Left lung (tissue), 10 donors: Measurements from ENCODE around the gene SYT8. TPM values are rescaled to one million over a fixed set of nuclear protein-coding genes. Genes with fewer than 3 reads are reported as not detected.
"Not testable (repeated sequence)": the region's sequence is repeated elsewhere in the genome, so short reads cannot be mapped to it uniquely, and the experiment has no call there.

Experiments
- ATAC-seq: fragments of 200-7000 bp; cut with Tn5 transposase; one replicate; pipeline ENCODE4 v1.9.1; 2020; ENCODE audit warnings: moderate library complexity
- DNase-seq, 4 donors: peaks; one replicate each; pipeline ENCODE4 v3.0.0-alpha.2; 2013 to 2020
- H3K27ac ChIP-seq, 2 donors: fragments of 200-600 bp; sonication (generic) in 1 of 2; one replicate each; pipeline versions ENCODE4 v1.5.0 to v1.8.0; 2020 to 2021
- H3K27me3 ChIP-seq, 2 donors: fragments of 200-600 bp; sonication (generic) in 1 of 2; one replicate each; pipeline versions ENCODE4 v1.5.0 to v1.8.0; 2020 to 2021
- H3K36me3 ChIP-seq, 2 donors: fragments of 200-600 bp; sonication (generic) in 1 of 2; one replicate each; pipeline versions ENCODE4 v1.5.0 to v1.8.0; 2020 to 2021
- H3K4me1 ChIP-seq, 2 donors: fragments of 200-600 bp; one replicate each; pipeline ENCODE4 v1.8.0; 2021
- H3K4me3 ChIP-seq, 2 donors: fragments of 200-600 bp; sonication (generic) in 1 of 2; one replicate each; pipeline versions ENCODE4 v1.5.0 to v1.8.0; 2020 to 2021; ENCODE audit warnings: mild to moderate bottlenecking in 1 of 2
- H3K9me3 ChIP-seq, 2 donors: fragments of 200-600 bp; sonication (generic) in 1 of 2; one replicate each; pipeline versions ENCODE4 v1.5.0 to v1.8.0; 2020 to 2021
- CTCF ChIP-seq, 2 donors: fragments of 200-600 bp; sonication (generic) in 1 of 2; IDR thresholded peaks; one replicate each; pipeline versions ENCODE4 v1.5.0 to v1.8.0; 2021; ENCODE audit warnings: antibody characterized with exemption in 2 of 2
- intact Hi-C, 2 donors: fragments of 100-400 bp; cut with DNase I; formaldehyde crosslinking; loops; one replicate each; pipeline versions ENCODE4 v1.11.2 to v1.14.2; 2022
- polyA plus RNA-seq, 6 donors: library from polyadenylated mRNA; unstranded; fragments of 120-200 nt; gene quantifications; one replicate each; pipeline ENCODE4 v1.2.1, GENCODE V29; 2013; ENCODE audit not compliant: insufficient read length in 6 of 6
- total RNA-seq, 2 donors: library from RNA; stranded (reverse); fragmentation: NEBNext Ultra II Directional; extraction: Animal tissue kit (Norgen Biotek cat#: 25700); gene quantifications; one replicate each; pipeline ENCODE4 v1.2.1, GENCODE V29; 2021
- donor health status: DM: no; HTN: yes; CAD: no.
- donor health status: DM: no; HTN: no; CAD: no.

The SYT8 gene
- total and polyA plus RNA-seq, 8 donors: 0.21 to 8.8 (median 1.1) TPM

DNA sequence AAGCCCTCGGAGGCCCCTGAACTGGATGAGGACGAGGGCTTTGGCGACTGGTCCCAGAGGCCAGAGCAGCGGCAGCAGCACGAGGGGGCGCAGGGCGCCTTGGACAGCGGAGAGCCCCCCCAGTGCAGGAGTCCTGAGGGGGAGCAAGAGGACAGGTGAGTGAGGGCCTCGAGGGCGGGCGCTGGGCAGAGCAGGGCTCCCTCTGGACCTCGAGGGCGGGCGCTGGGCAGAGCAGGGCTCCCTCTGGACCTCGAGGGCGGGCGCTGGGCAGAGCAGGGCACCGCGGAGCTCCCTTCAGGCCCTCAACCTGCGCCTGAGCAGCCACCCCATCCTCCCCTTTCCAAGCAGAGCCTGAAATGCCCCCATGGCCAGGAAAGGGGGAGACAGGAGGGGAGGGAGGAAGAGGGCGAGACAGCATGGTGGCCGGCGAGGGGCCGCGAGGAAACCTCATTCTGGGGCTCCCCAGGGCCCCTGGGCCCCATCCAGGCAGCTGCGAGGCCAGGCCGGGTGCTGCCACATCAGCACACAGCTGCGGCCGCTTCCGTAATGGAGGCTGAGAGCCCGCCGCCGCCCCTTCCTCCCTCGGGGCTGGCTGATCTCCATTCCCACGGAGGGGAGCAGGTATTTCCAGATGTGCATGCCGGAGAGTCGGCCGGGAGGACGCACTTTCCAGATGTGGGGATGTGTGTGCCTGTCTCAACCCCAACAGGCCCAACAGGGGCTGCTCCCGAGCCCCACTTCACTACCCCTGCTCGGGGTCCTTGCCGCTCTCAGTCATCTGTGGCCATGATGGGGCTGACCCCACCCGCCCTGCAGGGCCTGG is 46.9 kb downstream of the SYT8 start:
- no peak for TF ChIP-seq CTCF (IDR thresholded peaks at IDR 0.05)
- ATAC-seq (no peak), DNase-seq (peak in 2 of 4 donors; percentile 32 to 84)
- intact Hi-C loops: no loop called here
- H3K36me3 ChIP-seq: peaks cover 0 to 42% of the 10 kb centered on the region in 2 donors
- H3K9me3 ChIP-seq: no peaks in the 10 kb centered on the region
- H3K27me3 ChIP-seq: peaks cover 0 to 9% of the 10 kb centered on the region in 2 donors
- H3K27ac ChIP-seq: no peak overlapping the region
- peaks cover 2 to 33% of the 10 kb centered on the region in 2 donors for H3K4me1 ChIP-seq
- H3K4me3 ChIP-seq: no peak overlapping the region

DNA sequence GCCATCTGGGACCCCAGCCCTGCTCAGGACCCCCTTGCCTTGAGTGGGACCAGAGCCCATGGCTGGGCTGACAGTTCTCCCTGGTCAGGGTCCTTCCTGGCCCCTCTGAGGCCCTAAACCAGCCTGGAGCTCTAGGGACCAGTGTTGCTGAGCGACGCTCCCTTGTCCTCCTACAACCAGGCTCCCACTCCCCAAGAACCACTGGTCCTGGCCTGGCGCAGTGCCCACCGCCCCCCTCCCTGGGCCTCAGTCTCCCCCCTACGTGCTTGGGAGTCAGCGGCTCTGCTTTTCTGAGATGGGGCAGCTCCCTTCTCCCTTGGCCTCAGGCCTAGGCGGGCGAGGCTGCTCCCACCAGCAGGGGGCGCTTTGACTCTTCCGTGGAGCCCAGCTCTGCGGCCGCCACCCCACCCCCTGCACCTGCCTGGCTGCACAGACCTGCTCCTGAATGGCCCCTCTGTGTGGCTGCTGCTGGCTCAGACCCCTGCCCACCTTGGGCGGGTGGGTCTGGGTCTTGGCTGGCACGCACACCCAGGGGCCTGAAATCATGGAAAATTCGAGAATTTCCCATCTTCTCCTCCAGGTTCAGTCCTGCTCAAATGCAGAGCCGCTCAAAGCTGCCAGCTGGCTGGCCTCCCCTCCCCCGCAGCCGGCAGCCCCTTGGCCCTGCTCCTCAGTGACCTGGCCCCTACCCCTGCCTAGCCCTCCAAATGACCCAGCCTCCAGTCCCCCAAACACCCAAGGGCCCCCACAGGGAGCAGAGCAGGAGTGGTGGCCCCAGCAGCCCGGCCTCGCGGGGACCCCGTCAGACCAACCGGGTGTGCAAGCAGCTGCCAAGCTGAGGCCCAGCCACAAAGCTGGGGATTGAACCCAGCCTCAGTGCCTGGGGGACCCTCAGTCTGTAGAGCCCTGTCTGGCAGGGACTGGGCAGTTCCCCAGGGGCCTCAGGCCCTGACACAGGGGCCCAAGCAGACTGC is 47.8 kb downstream of the SYT8 start:
- intact Hi-C loops: no loop called here
- H3K27me3 ChIP-seq: peaks cover 0 to 9% of the 10 kb centered on the region in 2 donors
- H3K4me3 ChIP-seq: no peak overlapping the region
- peaks cover 0 to 25% of the 10 kb centered on the region in 2 donors for H3K4me1 ChIP-seq
- H3K9me3 ChIP-seq: no peaks in the 10 kb centered on the region
- H3K36me3 ChIP-seq: peaks cover 0 to 51% of the 10 kb centered on the region in 2 donors
- peak; percentile 83 to 97 for TF ChIP-seq CTCF (IDR thresholded peaks at IDR 0.05)
- no peak overlapping the region for H3K27ac ChIP-seq
- DNase-seq (peak; percentile 75 to 95 (median 84)), ATAC-seq (peak; percentile 93)

DNA sequence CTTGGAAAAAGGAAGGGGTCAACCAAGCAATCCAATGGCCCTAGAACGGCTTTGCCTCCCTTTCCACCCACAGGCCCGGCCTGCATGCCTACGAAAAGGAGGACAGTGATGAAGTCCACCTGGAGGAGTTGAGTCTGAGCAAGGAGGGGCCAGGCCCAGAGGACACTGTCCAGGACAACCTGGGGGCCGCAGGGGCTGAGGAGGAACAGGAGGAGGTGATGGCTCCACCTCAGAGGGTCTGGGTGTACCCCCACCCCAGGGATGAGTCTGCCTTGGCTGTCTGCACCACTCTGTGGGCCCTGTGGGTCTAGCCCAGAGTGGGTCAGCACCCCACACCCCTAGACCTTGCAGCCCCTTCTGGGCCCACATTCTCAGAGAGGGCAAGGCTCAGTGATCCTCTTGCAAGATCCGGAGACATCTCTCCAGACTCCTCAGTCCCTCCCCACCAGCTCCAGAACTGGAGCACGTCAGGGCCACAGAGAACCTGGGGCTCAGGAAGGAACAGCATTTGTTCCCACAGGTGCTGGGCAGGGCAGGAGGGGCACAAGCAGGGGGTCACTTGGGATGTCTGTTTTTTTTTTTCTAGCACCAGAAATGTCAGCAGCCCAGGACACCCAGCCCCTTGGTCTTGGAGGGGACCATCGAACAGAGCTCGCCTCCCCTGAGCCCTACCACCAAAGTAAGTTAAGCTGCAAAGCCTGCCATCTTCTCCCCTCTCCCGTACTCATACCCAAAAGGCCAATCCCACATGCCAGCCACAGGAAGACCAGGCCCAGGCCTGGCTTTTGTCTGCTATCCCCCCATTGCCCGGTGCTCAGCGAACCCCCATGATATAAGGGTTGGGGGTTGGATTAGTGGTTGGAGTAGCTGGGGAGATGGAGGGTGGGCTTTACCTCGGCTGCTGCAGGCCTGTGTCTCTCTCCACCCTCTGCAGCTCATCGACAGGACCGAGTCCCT is 48.8 kb downstream of the SYT8 start:
- H3K4me3 ChIP-seq: no peak overlapping the region
- intact Hi-C loops: no loop called here
- peaks cover 0 to 62% of the 10 kb centered on the region in 2 donors for H3K36me3 ChIP-seq
- peaks cover 0 to 31% of the 10 kb centered on the region in 2 donors for H3K4me1 ChIP-seq
- ATAC-seq (no peak), DNase-seq (peak in 1 of 4 donors; percentile 58)
- TF ChIP-seq CTCF (IDR thresholded peaks at IDR 0.05): no peak
- H3K27me3 ChIP-seq: peaks cover 0 to 9% of the 10 kb centered on the region in 2 donors
- no peak overlapping the region for H3K27ac ChIP-seq
- no peaks in the 10 kb centered on the region for H3K9me3 ChIP-seq

DNA sequence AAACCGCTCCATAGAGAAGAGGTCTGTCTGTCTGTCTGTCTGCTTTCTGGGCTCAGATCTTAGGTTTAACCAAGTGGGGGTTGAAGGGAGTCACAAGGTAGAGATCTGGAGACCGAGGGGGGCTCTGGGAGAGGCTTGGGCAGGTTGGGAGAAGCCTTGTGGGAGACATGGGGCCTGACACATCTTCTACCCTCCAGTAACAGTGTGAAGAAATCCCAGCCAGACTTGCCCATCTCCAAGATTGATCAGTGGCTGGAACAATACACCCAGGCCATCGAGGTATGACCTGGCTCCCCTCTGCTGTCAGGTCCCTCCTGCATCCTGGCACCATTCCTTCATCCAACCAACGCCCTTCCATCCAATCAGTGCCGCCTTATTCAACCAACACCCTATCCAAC is 49.5 kb downstream of the SYT8 start:
- DNase-seq: no peak
- Histone ChIP-seq H3K27ac (no peak overlapping the region), H3K9me3 (no peaks in the 10 kb centered on the region), H3K4me3 (no peak overlapping the region), H3K4me1 (peaks cover 0 to 37% of the 10 kb centered on the region in 2 donors), H3K27me3 (peaks cover 0 to 16% of the 10 kb centered on the region in 2 donors), H3K36me3 (peaks cover 0 to 69% of the 10 kb centered on the region in 2 donors)
- no peak for TF ChIP-seq CTCF (IDR thresholded peaks at IDR 0.05)
- intact Hi-C loops: no loop called here
- no peak for ATAC-seq

DNA sequence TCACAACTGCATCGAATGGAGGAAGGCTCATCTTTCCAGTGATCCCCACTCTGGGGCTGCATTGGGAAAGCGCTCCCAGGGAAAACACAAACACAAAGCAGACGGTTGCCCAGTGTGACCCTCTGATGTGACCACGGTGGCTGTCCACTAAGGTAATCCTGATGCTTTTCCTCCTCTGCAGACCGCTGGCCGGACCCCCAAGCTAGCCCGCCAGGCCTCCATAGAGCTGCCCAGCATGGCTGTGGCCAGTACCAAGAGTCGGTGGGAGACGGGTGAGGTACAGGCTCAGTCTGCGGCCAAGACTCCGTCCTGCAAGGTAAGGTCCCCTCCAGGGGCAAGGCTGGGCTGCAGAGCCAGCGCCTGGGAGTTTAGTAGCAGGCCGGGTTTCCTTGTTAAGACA is 51.8 kb downstream of the SYT8 start:
- H3K4me3 ChIP-seq, H3K27ac ChIP-seq, H3K9me3 ChIP-seq, ATAC-seq: not testable (repeated sequence)
- Histone ChIP-seq H3K27me3 (peaks cover 0 to 37% of the 10 kb centered on the region in 2 donors), H3K4me1 (peaks cover 0 to 35% of the 10 kb centered on the region in 2 donors), H3K36me3 (peaks cover 0 to 71% of the 10 kb centered on the region in 2 donors)
- peak in 1 of 4 donors; percentile 32 for DNase-seq
- intact Hi-C loops: loop anchor here in 1 of 2 donors (5.0 kb wide), 1 partner anchor 266 kb away; no protein-coding TSS in a partner anchor
